ENCODE data around the gene PABPN1L.

Gene PABPN1L, protein sequence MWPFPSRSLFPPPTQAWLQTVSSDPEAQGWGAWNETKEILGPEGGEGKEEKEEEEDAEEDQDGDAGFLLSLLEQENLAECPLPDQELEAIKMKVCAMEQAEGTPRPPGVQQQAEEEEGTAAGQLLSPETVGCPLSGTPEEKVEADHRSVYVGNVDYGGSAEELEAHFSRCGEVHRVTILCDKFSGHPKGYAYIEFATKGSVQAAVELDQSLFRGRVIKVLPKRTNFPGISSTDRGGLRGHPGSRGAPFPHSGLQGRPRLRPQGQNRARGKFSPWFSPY
- 0 reads per million in 3 experiments for total RNA-seq

GRCh38 chr16:88866151-88866920, at the start of gene PABPN1L:
TSS of gene PABPN1L (minus strand) at chr16:88866660. CDS start at chr16:88866606, 54 bp downstream.
- DNase-seq = no peak

DNA sequence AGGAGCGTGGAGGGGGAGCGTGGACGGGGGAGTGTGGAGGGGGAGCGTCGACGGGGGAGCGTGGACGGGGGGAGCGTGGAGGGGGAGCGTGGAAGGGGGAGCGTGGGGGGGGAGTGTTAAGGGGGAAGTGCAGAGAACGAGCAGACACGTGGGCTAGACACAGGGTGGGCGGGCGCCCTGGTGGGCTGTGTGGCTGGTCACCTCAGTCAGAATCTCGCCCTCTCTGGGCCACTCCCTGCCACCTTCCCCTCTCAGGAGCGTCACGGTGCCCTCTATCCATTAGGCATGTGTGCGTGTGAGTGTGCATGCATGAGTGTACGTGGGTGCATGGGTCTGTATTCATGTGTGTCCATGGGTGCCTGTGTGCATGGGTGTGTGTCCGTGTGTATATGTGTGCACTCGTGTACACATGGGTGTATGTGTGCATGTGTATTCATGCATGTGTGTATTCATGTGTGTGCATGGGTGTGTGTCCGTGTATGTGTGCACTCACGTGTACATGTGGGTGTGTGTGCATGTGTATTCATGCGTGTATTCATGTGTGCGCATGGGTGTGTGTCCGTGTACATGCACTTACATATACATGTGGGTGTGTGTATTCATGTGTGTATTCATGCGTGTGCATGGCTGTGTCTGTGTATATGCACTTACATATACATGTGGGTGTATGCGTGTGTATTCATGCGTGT, 49.3 kb upstream of the PABPN1L start:
- no peak for DNase-seq

DNA sequence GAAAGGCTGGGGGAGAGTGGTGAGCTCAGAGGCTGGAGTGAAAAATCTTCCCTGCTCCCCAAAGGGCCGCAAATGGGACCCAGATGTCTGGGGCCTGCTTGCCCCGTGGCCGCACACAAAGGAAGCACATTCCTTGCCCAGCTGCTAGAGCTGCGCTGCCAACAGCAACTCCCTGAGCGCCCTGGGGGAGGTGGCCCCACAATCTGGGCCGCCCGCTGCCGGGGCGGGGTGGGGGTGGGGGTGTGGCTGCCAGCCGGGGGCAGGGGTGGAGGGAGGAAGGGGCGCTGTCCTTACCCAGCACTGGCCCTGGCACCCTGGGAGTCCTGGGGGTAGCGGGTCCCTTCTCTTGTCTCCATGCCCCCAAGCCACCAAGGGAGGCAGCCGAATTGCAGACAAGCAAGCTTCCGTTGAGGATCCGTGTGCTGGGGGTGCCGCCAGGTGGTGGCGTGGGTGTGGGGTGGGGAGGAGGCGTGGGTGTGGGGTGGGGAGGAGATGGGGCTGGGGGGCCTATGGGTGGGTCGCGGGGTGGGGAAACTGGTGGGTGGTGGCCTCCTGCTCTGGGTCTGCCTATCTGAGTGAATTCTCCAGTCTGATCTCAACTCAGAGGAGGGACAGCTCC, 48.4 kb upstream of the PABPN1L start:
- DNase-seq = no peak

- DNase-seq = no peak
Observed at GRCh38 chr16:88913870-88914269, 47.4 kb upstream of the PABPN1L start.

DNA sequence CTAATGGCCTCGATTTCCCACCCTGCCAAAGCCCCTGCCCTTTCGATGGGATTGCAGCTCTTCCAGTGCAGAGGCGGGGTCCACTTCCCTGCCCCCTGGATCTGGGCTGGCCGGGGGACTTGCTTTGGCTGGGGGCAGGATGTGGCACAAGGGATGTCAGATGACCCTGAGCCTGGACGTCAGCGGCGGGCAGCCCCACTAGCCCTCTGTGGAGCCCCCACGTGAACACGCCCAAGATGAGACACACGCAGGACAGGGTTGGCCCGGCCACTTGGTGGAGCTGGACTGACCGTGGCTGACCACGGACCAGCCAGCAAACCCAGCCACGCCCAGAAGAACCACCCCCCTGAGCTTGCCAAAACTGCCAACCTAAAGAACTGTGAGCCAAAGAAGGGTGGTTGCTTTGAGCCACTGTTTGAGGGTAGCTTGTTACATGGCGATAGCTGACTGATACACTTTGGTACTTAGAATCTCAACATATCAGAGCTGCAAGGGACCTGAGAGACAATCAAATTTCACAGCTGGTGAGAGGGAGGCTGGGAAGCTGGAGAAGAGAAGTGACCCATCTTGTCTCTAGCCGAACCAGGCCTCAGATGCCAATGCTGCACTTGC, 46.6 kb upstream of the PABPN1L start:
- DNase-seq = no peak

- DNase-seq = no peak
Observed at GRCh38 chr16:88912556-88912955, 46.1 kb upstream of the PABPN1L start.

DNA sequence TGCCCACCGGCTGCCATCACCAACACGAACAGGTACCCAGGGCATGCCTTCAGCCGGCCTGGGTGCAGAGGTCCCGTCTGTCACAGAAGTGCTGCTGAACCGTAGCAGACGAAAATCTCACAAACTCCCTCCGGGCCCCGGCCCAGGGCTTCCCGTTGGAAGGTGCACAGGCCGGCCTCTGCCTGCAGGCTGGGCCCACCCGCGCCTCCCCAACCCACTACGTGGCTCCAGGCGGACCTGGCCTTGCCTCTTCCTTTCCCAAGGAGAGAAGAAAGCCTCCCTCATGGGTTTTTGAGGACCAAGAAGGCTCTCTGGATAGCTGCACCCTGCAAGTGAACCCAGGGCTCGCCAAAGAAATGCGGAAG, 45.5 kb upstream of the PABPN1L start:
- DNase-seq = no peak

- DNase-seq = no peak
Observed at GRCh38 chr16:88911136-88911945, 44.9 kb upstream of the PABPN1L start.

GRCh38 chr16:88910284-88911135, 44.0 kb upstream of the PABPN1L start:
- no peak for DNase-seq

DNA sequence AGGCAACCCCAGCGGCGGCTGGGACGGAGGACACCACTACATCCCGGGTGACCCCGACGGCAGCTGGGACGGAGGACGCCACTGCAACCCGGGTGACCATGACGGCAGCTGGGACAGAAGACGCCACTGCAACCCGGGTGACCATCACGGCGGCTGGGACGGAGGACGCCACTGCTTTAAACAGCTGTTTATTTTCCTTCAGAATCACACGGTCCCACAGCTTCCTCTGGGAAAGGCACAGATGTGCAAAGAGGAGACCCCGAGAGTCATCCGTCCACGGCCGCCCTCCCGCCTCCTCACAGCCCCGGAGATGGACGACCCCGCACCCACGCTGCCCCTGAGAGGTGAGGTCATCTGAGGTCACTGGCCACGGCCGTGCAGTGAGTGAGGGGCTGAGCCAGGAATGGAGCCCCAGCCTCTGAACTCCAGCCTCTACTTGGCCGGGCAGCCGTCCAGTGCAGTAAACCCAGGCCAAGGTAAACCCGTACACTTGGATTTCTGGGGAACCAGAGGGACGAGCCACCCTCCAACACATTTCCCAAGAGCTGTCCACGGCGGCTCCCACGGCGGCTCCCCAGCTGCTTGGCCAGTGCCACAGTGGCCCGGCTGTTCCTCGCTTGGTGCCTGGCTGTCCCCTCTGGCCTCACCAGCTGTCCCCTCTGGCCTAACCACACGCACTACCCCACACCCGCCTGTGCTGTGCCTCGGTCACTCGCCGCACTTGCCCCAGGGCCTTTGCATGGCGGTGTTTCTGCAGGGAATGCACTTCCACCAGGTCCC, 43.2 kb upstream of the PABPN1L start:
- DNase-seq = no peak

- DNase-seq = no peak
Observed at GRCh38 chr16:88908307-88908706, 41.8 kb upstream of the PABPN1L start.

- no peak for DNase-seq
Observed at GRCh38 chr16:88907768-88908167, 41.3 kb upstream of the PABPN1L start.

- DNase-seq = no peak
Observed at GRCh38 chr16:88906535-88907105, 40.2 kb upstream of the PABPN1L start.

GRCh38 chr16:88906020-88906419, 39.6 kb upstream of the PABPN1L start:
- no peak for DNase-seq

- DNase-seq = no peak
Observed at GRCh38 chr16:88905563-88905962, 39.1 kb upstream of the PABPN1L start.

DNA sequence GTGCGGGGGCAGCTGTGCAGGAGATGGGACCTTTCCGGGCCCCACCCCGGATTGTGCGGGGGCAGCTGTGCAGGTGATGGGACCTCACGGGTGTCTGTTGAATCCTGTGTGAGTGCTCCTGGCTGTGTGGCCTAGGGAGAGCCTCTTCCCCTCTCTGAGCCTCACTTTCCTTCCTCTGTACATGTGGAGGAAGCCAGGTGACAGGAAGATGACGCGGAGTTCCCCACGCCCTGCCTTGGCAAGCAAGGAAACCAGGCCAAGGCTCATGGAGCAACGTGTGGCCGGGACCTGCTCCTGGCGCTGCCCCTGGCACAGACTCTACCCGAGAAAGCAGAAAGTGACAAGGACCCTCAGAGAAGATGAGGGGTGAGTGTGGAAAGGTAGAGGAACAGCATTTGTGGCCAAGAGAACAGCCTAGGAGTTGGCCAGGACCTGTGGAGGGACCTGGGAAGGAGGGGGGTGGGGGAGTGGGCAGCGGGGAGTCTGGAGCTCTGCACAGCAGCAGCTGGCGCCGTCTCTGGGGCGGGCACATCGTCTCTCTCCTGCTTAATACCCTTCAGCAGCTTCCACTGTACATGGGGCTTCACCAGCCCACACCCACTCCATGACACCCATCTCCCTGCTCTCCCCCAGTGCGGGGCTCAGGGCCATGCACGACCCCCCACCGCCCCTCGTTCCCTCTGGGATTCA, 38.4 kb upstream of the PABPN1L start:
- DNase-seq = no peak

GRCh38 chr16:88903267-88903666, 36.8 kb upstream of the PABPN1L start:
- DNase-seq = no peak

GRCh38 chr16:88902744-88903143, 36.3 kb upstream of the PABPN1L start:
- DNase-seq = no peak

- no peak for DNase-seq
Observed at GRCh38 chr16:88901718-88902337, 35.4 kb upstream of the PABPN1L start.
